ENCODE results near the gene SREBF2. TPM values are rescaled to one million over a fixed set of nuclear protein-coding genes. Genes with fewer than 3 reads are reported as not detected.

Gene SREBF2
- polyA plus RNA-seq, 3 donors from 2014 or later: 16.9 to 40.3 (median 22.9) TPM

DNA sequence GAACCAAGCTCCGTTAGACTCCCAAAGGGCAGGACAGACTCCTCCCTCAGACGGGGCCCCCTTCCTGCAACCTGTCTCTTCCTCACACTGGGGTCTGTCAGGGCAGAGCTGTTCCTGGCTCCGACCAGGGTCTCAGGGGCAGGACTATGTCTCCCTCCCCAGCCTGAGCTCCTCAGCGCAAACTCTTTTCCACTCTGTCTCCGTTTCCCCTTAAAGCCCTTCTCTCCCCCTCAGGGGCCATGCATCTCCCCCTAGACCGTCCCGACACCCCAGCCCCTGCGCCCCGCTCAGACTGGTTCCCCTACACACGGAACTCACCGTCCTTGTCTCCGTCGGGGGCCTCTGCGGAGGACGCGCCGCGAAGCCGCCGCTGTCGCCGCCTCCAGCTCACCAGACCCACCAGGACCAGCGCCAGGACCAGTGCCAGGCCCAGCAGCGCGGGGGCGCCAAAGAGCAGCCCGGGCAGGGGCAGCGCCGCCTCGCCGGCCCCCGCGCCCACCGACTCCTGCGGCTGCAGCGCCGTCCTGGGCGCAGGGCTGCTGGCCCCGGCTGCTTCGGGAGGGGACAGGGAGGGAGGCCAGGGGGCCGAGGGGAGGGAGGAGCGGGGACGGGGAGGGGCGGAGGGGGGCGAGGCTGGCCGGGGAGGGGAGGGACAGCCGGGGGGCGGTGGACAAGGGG, 93.0 kb downstream of the SREBF2 start:
- peak; percentile 62 to 70 (median 69) for DNase-seq
- Mint-ChIP-seq H3K27me3 (ENCODE audit: low read depth in 3 of 3) (peaks cover 2 to 11% (median 5%) of the 10 kb centered on the region in 3 donors), H3K4me1 (peaks cover 3 to 6% of the 10 kb centered on the region in 2 donors), H3K36me3 (no peaks in the 10 kb centered on the region), H3K4me3 (peak overlapping the region; percentile 45 to 69 (median 64)), H3K27ac (no peak overlapping the region), H3K9me3 (no peaks in the 10 kb centered on the region)

GRCh38 chr22:41927813-41928212, 94.9 kb downstream of the SREBF2 start:
- Mint-ChIP-seq H3K27ac (peak overlapping the region in 2 of 6 donors; percentile 51 to 53), H3K4me1 (peaks cover 3 to 6% of the 10 kb centered on the region in 2 donors), H3K27me3 (ENCODE audit: low read depth in 3 of 3) (peaks cover 2 to 11% (median 5%) of the 10 kb centered on the region in 3 donors), H3K4me3 (peak overlapping the region; percentile 17 to 53 (median 40)), H3K36me3 (no peaks in the 10 kb centered on the region), H3K9me3 (no peaks in the 10 kb centered on the region)
- no peak for DNase-seq

- no peak overlapping the region for H3K4me3 Mint-ChIP-seq
- no peaks in the 10 kb centered on the region for H3K9me3 Mint-ChIP-seq
- DNase-seq: no peak
- peaks cover 0 to 9% (median 5%) of the 10 kb centered on the region in 3 donors for H3K27me3 Mint-ChIP-seq (ENCODE audit: low read depth in 3 of 3)
- peak overlapping the region in 1 of 6 donors; percentile 53 for H3K27ac Mint-ChIP-seq
- peaks cover 3 to 6% of the 10 kb centered on the region in 2 donors for H3K4me1 Mint-ChIP-seq
- H3K36me3 Mint-ChIP-seq: no peaks in the 10 kb centered on the region
Measured at GRCh38 chr22:41928593-41929417, 95.9 kb downstream of the SREBF2 start.

DNA sequence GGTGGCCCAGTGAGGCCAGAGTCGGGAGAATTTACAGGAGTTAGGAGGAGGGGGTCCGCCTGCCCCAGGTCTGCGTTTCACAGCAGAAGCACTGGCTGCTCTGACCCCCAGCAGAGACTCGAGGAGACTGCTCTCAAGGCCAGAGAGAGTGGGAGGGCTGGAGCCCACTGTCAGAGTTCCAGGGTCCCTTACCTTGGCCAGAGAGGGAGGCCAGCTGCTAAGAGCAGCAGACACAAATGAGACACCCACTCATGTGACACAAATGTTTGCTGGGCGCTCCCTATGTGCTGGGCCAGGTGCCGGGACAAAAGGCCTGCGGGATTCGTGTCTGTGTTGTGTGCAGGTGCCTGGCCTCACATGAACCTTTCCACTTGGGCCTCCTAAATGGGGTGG, 96.5 kb downstream of the SREBF2 start:
- no peaks in the 10 kb centered on the region for H3K36me3 Mint-ChIP-seq
- H3K27me3 Mint-ChIP-seq (ENCODE audit: low read depth in 3 of 3): peaks cover 0 to 8% (median 5%) of the 10 kb centered on the region in 3 donors
- no peaks in the 10 kb centered on the region for H3K9me3 Mint-ChIP-seq
- H3K4me3 Mint-ChIP-seq: no peak overlapping the region
- H3K4me1 Mint-ChIP-seq: peaks cover 3 to 6% of the 10 kb centered on the region in 2 donors
- H3K27ac Mint-ChIP-seq: no peak overlapping the region
- DNase-seq: no peak

GRCh38 chr22:41931701-41932269, 98.9 kb downstream of the SREBF2 start:
- H3K27me3 Mint-ChIP-seq (ENCODE audit: low read depth in 3 of 3): peaks cover 0 to 4% (median 2%) of the 10 kb centered on the region in 3 donors
- no peaks in the 10 kb centered on the region for H3K36me3 Mint-ChIP-seq
- DNase-seq: no peak
- H3K4me1 Mint-ChIP-seq: no peaks in the 10 kb centered on the region
- no peaks in the 10 kb centered on the region for H3K9me3 Mint-ChIP-seq
- H3K27ac Mint-ChIP-seq: peak overlapping the region in 1 of 6 donors; percentile 14
- H3K4me3 Mint-ChIP-seq: no peak overlapping the region

DNA sequence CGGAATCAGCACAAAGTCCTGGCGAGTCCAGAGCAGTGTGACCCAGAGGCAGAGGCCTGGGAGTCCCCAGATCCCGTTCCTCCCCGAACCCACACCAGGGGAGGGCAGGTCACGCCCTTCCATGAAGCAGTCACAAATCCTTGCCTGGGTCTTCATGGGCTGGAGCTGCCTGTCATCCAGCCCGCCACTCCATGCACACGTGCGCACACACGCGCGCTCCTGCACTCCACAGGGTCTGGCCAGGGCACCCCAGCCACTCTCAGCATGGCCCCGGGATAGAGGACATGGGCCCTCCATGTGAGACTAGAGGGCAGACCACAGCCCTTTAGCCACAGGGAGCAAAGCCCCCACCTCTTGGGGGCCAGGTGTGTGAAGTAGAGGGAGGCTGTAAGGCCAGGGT, 99.4 kb downstream of the SREBF2 start:
- no peak overlapping the region for H3K27ac Mint-ChIP-seq
- no peaks in the 10 kb centered on the region for H3K4me1 Mint-ChIP-seq
- H3K36me3 Mint-ChIP-seq: no peaks in the 10 kb centered on the region
- no peaks in the 10 kb centered on the region for H3K9me3 Mint-ChIP-seq
- no peak for DNase-seq
- peaks cover 0 to 2% (median 2%) of the 10 kb centered on the region in 3 donors for H3K27me3 Mint-ChIP-seq (ENCODE audit: low read depth in 3 of 3)
- H3K4me3 Mint-ChIP-seq: no peak overlapping the region

DNA sequence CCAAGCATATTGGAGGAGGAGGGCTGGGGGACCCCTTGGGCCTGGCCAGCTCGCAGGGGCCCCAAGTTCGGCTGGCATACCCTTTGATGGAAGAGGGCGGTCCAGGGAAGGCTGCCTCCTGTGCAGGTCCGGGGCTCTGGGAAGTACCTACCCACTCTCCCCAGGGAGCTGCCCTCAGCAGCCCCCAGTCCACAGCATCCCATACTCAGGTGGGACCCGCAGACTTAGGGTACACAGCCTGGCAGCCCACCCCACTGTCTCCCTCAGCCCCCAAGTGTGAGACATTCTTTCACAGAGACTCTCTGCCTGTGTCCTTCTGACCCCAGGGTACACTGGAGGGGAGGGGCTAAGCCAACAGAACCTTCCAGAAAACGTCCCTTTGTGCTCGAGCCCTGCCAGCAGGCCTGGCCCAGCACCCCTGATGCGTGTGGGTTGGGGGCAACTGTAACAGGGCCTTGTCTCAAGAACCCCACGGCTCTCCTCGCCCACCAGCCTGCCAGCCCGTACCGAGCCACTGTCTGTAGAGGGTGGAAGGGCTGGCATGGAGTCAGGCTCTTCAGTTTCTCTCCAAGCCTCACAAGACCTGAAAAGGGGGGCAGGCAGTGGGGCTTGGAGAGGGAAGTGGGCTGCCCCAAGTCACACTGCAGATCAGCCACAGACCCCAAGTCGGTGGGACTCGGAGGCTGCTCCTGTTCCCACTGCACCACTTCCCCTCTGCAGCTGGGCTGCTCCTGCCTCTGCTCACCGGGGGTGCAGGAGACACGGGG, 100.7 kb downstream of the SREBF2 start:
- Mint-ChIP-seq H3K9me3 (no peaks in the 10 kb centered on the region), H3K27me3 (ENCODE audit: low read depth in 3 of 3) (no peaks in the 10 kb centered on the region), H3K4me1 (no peaks in the 10 kb centered on the region), H3K36me3 (no peaks in the 10 kb centered on the region), H3K4me3 (no peak overlapping the region), H3K27ac (no peak overlapping the region)
- DNase-seq: no peak

GRCh38 chr22:41934284-41935014, 101.5 kb downstream of the SREBF2 start:
- Mint-ChIP-seq H3K4me3 (no peak overlapping the region), H3K27ac (no peak overlapping the region), H3K27me3 (ENCODE audit: low read depth in 3 of 3) (peaks cover 2 to 7% (median 3%) of the 10 kb centered on the region in 3 donors), H3K4me1 (peaks cover 2% of the 10 kb centered on the region in 2 donors), H3K36me3 (no peaks in the 10 kb centered on the region), H3K9me3 (no peaks in the 10 kb centered on the region)
- no peak for DNase-seq

DNA sequence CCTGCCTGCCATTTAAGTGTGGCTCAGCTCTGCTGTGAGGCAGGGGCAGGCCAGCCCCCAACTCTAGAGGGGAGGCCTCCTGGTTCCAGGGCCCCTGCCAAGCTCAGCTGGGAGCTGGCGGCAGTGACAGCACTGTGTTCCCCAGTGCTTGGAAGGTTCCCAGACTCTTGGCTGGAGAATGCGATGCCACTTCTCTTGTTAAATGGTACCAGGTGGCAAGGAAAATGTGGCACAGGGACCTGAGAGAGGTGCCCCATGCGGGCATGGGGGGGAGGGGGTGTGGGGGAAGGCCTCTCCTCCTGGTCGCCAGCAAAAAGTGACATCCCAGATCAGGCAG, 102.1 kb downstream of the SREBF2 start:
- no peaks in the 10 kb centered on the region for H3K36me3 Mint-ChIP-seq
- no peak overlapping the region for H3K27ac Mint-ChIP-seq
- H3K27me3 Mint-ChIP-seq (ENCODE audit: low read depth in 3 of 3): peaks cover 7 to 12% (median 8%) of the 10 kb centered on the region in 3 donors
- no peaks in the 10 kb centered on the region for H3K9me3 Mint-ChIP-seq
- H3K4me1 Mint-ChIP-seq: peaks cover 6 to 7% of the 10 kb centered on the region in 2 donors
- DNase-seq: no peak
- no peak overlapping the region for H3K4me3 Mint-ChIP-seq

- H3K36me3 Mint-ChIP-seq: no peaks in the 10 kb centered on the region
- peaks cover 8 to 12% of the 10 kb centered on the region in 2 donors for H3K4me1 Mint-ChIP-seq
- H3K27ac Mint-ChIP-seq: no peak overlapping the region
Measured at GRCh38 chr22:41935509-41935908, 102.6 kb downstream of the SREBF2 start.

GRCh38 chr22:41936894-41937169, 103.9 kb downstream of the SREBF2 start:
- no peak overlapping the region for H3K4me3 Mint-ChIP-seq
- no peak overlapping the region for H3K27ac Mint-ChIP-seq
- no peaks in the 10 kb centered on the region for H3K36me3 Mint-ChIP-seq
- peaks cover 15 to 21% of the 10 kb centered on the region in 2 donors for H3K4me1 Mint-ChIP-seq
- no peak for DNase-seq
- peaks cover 9 to 20% (median 15%) of the 10 kb centered on the region in 3 donors for H3K27me3 Mint-ChIP-seq (ENCODE audit: low read depth in 3 of 3)
- H3K9me3 Mint-ChIP-seq: no peaks in the 10 kb centered on the region

More at GRCh38 chr22:41935509-41935908, 102.6 kb downstream of the SREBF2 start:
- no peak for DNase-seq
- peaks cover 9 to 13% (median 11%) of the 10 kb centered on the region in 3 donors for H3K27me3 Mint-ChIP-seq (ENCODE audit: low read depth in 3 of 3)
- H3K9me3 Mint-ChIP-seq: no peaks in the 10 kb centered on the region
- no peak overlapping the region for H3K4me3 Mint-ChIP-seq

- H3K4me1 Mint-ChIP-seq: peaks cover 18 to 21% of the 10 kb centered on the region in 2 donors
Measured at GRCh38 chr22:41939981-41940831, 107.3 kb downstream of the SREBF2 start.

More at GRCh38 chr22:41939981-41940831, 107.3 kb downstream of the SREBF2 start:
- Mint-ChIP-seq H3K4me3 (peak overlapping the region in 3 of 5 donors; percentile 39 to 89 (median 65)), H3K9me3 (no peaks in the 10 kb centered on the region), H3K36me3 (no peaks in the 10 kb centered on the region), H3K27me3 (ENCODE audit: low read depth in 3 of 3) (peaks cover 9 to 21% (median 15%) of the 10 kb centered on the region in 3 donors), H3K27ac (peak overlapping the region; percentile 84 to 100 (median 90))
- peak; percentile 43 to 89 (median 58) for DNase-seq
